GM21619 (cell line): Measurements from ENCODE around the gene USP43.

Experiments used
- ATAC-seq: cut with Tn5 transposase; IDR thresholded peaks from one replicate; pipeline ENCODE4 v1.9.1; 2021; ENCODE audit not compliant: unreplicated experiment

The USP43 gene

GRCh38 chr17:9771465-9771864, 126.1 kb downstream of the USP43 start:
- ATAC-seq, result no peak

- ATAC-seq, result no peak
Observed at GRCh38 chr17:9772658-9773057, 127.3 kb downstream of the USP43 start.

DNA sequence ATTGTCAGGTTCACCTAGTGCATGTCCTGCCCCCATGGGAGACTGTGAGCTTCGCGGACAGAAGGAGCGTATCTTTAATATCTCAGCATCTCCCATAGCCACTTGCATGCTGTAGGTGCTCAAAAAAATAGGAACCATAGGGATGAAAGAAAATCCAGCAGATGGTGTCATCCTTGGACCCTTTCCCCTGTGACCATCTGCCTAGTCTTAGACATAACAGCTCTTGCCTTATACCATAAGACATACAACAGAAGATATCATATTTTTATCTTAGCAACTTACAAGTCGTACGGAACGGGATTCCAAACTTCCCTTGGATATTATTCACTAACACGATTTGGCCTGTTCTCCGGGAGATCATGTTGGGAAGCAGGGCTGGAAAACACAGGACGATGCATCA, 131.6 kb downstream of the USP43 start:
- no peak for ATAC-seq
